Urinary bladder (tissue), 4 donors: ENCODE measurements around the gene ADCY5. TPM values are rescaled to one million over a fixed set of nuclear protein-coding genes. Genes with fewer than 3 reads are reported as not detected.

Experiments
- DNase-seq: peaks from one replicate; pipeline ENCODE4 v3.0.0-alpha.2; 2015; ENCODE audit errors: extremely low spot score
- H3K27ac ChIP-seq: one replicate; pipeline ENCODE4 v1.5.1; 2013; ENCODE audit warnings: low read depth, mild to moderate bottlenecking, moderate library complexity
- H3K36me3 ChIP-seq: one replicate; pipeline ENCODE4 v1.6.1; 2013; ENCODE audit warnings: mild to moderate bottlenecking, moderate library complexity; ENCODE audit not compliant: insufficient read depth
- H3K4me1 ChIP-seq: one replicate; pipeline ENCODE4 v1.6.1; 2013; ENCODE audit warnings: mild to moderate bottlenecking, moderate library complexity; ENCODE audit not compliant: insufficient read depth
- H3K4me3 ChIP-seq: one replicate; pipeline ENCODE4 v1.5.1; 2013; ENCODE audit warnings: low read depth, low read length
- WGBS: extraction: QIAGEN DNeasy Blood & Tissue Kit; methylation state at CpG from one replicate; pipeline ENCODE4 v1.1.7; 2013; 5-methylcytosine and 5-hydroxymethylcytosine counted together
- polyA plus RNA-seq: library from polyadenylated mRNA; stranded (reverse); fragments of 200-250 nt; gene quantifications from one replicate; pipeline ENCODE4 v1.2.3, GENCODE V29; 2013
- total RNA-seq: library from RNA; depleted of rRNA; stranded (reverse); fragments of >200 nt; gene quantifications from one replicate; pipeline ENCODE4 v1.2.3, GENCODE V29; 2014
- donor health status: healthy with polysubstance abuse.
- donor health status: healthy.

Gene ADCY5
- total and polyA plus RNA-seq, 2 donors = 25.1 to 53.1 TPM

GRCh38 chr3:123449102-123449996, 459 bp upstream of the ADCY5 start:
- H3K4me3 ChIP-seq = peak overlapping the region; percentile 77
- DNase-seq = no peak
- H3K36me3 ChIP-seq = no peaks in the 10 kb centered on the region
- H3K4me1 ChIP-seq = no peaks in the 10 kb centered on the region
- under 1% methylated on average over 113 of the region's 114 CpGs for WGBS
- H3K27ac ChIP-seq = peak overlapping the region; percentile 83

GRCh38 chr3:123447749-123448517, 957 bp downstream of the ADCY5 start:
- Histone ChIP-seq H3K27ac (no peak overlapping the region), H3K4me1 (no peaks in the 10 kb centered on the region), H3K4me3 (peak overlapping the region; percentile 77)

GRCh38 chr3:123447416-123447748, 1.5 kb downstream of the ADCY5 start:
- no peaks in the 10 kb centered on the region for H3K4me1 ChIP-seq
- H3K36me3 ChIP-seq = no peaks in the 10 kb centered on the region
- no peak for DNase-seq
- H3K27ac ChIP-seq = no peak overlapping the region
- peak overlapping the region; percentile 77 for H3K4me3 ChIP-seq
- WGBS = 64% methylated on average over 27 of the region's 27 CpGs

More at GRCh38 chr3:123447749-123448517, 957 bp downstream of the ADCY5 start:
- no peaks in the 10 kb centered on the region for H3K36me3 ChIP-seq
- 8% methylated on average over 109 of the region's 110 CpGs for WGBS
- DNase-seq = no peak

GRCh38 chr3:123446610-123447109, 2.2 kb downstream of the ADCY5 start:
- Histone ChIP-seq H3K27ac (no peak overlapping the region), H3K4me1 (no peaks in the 10 kb centered on the region), H3K36me3 (no peaks in the 10 kb centered on the region), H3K4me3 (peak overlapping the region; percentile 77)
- 53% methylated on average over 6 of the region's 6 CpGs for WGBS
- DNase-seq = no peak

- H3K27ac ChIP-seq = no peak overlapping the region
- peak overlapping the region; percentile 77 for H3K4me3 ChIP-seq
- H3K4me1 ChIP-seq = no peaks in the 10 kb centered on the region
- no peaks in the 10 kb centered on the region for H3K36me3 ChIP-seq
- WGBS = 59% methylated on average over 2 of the region's 2 CpGs
- DNase-seq = no peak
Observed at GRCh38 chr3:123446210-123446609, 2.7 kb downstream of the ADCY5 start.

GRCh38 chr3:123445702-123446101, 3.2 kb downstream of the ADCY5 start:
- Histone ChIP-seq H3K36me3 (no peaks in the 10 kb centered on the region), H3K4me3 (peak overlapping the region; percentile 77), H3K27ac (no peak overlapping the region), H3K4me1 (no peaks in the 10 kb centered on the region)
- no peak for DNase-seq
- 42% methylated on average over 2 of the region's 2 CpGs for WGBS

- 30% methylated on average over 1 of the region's 1 CpG for WGBS
- H3K27ac ChIP-seq = no peak overlapping the region
- H3K4me3 ChIP-seq = no peak overlapping the region
- peak; percentile 49 for DNase-seq
- H3K36me3 ChIP-seq = no peaks in the 10 kb centered on the region
- H3K4me1 ChIP-seq = no peaks in the 10 kb centered on the region
Observed at GRCh38 chr3:123444744-123445143, 4.1 kb downstream of the ADCY5 start.

- Histone ChIP-seq H3K4me3 (no peak overlapping the region), H3K36me3 (no peaks in the 10 kb centered on the region), H3K27ac (no peak overlapping the region), H3K4me1 (no peaks in the 10 kb centered on the region)
- WGBS = 51% methylated on average over 6 of the region's 6 CpGs
- DNase-seq = no peak
Observed at GRCh38 chr3:123444023-123444422, 4.9 kb downstream of the ADCY5 start.

- Histone ChIP-seq H3K36me3 (no peaks in the 10 kb centered on the region), H3K27ac (no peak overlapping the region), H3K4me1 (no peaks in the 10 kb centered on the region), H3K4me3 (no peak overlapping the region)
- DNase-seq = no peak
- 84% methylated on average over 7 of the region's 7 CpGs for WGBS
Observed at GRCh38 chr3:123442908-123443307, 6.0 kb downstream of the ADCY5 start.

- no peak overlapping the region for H3K4me3 ChIP-seq
- 82% methylated on average over 9 of the region's 9 CpGs for WGBS
- H3K4me1 ChIP-seq = no peaks in the 10 kb centered on the region
- no peak for DNase-seq
- H3K36me3 ChIP-seq = no peaks in the 10 kb centered on the region
- no peak overlapping the region for H3K27ac ChIP-seq
Observed at GRCh38 chr3:123442125-123442524, 6.8 kb downstream of the ADCY5 start.

GRCh38 chr3:123439806-123440580, 8.9 kb downstream of the ADCY5 start:
- Histone ChIP-seq H3K36me3 (no peaks in the 10 kb centered on the region), H3K27ac (no peak overlapping the region), H3K4me1 (no peaks in the 10 kb centered on the region), H3K4me3 (no peak overlapping the region)
- 73% methylated on average over 9 of the region's 9 CpGs for WGBS
- DNase-seq = no peak

GRCh38 chr3:123432832-123433523, 15.9 kb downstream of the ADCY5 start:
- no peaks in the 10 kb centered on the region for H3K4me1 ChIP-seq
- H3K27ac ChIP-seq = no peak overlapping the region
- 45% methylated on average over 6 of the region's 6 CpGs for WGBS
- no peaks in the 10 kb centered on the region for H3K36me3 ChIP-seq
- DNase-seq = no peak
- H3K4me3 ChIP-seq = no peak overlapping the region
